GM10248 (cell line): ENCODE results near the gene DDX1.

Experiments used
- CTCF ChIA-PET: fragments of 300-600 bp; sonication (Branson Sonifier 250); formaldehyde crosslinking; extraction: SDS; loops from one replicate; lab custom pipeline; 2021; ENCODE audit warnings: antibody characterized with exemption; lab: Yijun Ruan, JAX
- POLR2A ChIA-PET: fragments of 350-650 bp; sonication (Branson Sonifier 250); formaldehyde crosslinking; extraction: SDS; loops from one replicate; lab custom pipeline; 2020; ENCODE audit warnings: antibody characterized with exemption; lab: Yijun Ruan, JAX
- DNase-seq: peaks from one replicate; pipeline ENCODE4 v3.0.0; 2012; ENCODE audit errors: extremely low spot score
- TF ChIP-seq, protein P1 (sequence below): IDR thresholded peaks from 2 replicates; pipeline ENCODE4 v1.5.1; 2012; ENCODE audit warnings: mild to moderate bottlenecking, low read depth; ENCODE audit errors: extremely low read depth, missing control alignments, control extremely low read depth

The DDX1 gene

DNA sequence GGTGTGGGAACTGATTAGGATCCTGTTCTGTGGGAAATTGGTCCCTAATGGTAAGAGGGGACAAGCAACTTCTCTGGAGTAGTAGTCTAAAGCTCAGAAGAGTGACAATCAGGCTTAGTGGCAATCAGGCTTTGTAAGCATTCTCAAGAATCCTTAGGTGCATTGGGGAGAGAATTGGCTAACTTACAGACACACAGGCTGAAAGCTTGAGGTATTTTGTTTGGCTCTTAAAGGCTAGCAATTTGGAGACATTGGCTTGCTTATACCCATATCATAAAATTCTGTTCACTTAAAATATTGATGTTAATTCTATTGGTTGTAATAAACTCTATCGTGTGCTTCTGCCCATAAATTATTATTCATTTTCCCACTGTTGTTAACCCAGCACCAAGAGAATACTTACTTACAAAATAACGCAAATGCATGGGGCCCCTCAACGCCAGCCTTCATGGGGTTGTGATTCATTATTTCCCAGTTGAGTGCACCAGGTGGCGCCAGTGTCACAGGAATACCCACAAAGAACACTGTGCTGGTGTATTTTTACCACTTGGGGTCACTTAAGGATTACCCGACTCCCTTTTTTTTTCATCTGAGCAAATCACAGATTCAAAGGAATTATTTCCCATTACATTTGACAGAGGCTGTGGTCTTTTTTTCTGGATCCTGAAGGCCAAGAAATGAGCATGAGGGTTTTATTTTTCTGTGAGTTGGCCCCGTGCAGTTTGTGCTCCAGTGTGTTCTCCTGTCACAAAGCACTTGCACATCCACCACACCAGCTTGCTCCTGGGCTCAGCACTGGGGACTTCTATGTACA, 45.5 kb downstream of the DDX1 start:
- peak; percentile 58 for DNase-seq
- ChIA-PET POLR2A (no interaction called here), CTCF (interaction anchor here (1.1 to 4.4 kb wide), 11 partner anchors 8 to 971 kb away, joined by 3 to 18 read pairs (median 4); partner anchors contain the start of gene MYCN)
- TF ChIP-seq, protein P1, sequence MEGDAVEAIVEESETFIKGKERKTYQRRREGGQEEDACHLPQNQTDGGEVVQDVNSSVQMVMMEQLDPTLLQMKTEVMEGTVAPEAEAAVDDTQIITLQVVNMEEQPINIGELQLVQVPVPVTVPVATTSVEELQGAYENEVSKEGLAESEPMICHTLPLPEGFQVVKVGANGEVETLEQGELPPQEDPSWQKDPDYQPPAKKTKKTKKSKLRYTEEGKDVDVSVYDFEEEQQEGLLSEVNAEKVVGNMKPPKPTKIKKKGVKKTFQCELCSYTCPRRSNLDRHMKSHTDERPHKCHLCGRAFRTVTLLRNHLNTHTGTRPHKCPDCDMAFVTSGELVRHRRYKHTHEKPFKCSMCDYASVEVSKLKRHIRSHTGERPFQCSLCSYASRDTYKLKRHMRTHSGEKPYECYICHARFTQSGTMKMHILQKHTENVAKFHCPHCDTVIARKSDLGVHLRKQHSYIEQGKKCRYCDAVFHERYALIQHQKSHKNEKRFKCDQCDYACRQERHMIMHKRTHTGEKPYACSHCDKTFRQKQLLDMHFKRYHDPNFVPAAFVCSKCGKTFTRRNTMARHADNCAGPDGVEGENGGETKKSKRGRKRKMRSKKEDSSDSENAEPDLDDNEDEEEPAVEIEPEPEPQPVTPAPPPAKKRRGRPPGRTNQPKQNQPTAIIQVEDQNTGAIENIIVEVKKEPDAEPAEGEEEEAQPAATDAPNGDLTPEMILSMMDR: peak; percentile 77

DNA sequence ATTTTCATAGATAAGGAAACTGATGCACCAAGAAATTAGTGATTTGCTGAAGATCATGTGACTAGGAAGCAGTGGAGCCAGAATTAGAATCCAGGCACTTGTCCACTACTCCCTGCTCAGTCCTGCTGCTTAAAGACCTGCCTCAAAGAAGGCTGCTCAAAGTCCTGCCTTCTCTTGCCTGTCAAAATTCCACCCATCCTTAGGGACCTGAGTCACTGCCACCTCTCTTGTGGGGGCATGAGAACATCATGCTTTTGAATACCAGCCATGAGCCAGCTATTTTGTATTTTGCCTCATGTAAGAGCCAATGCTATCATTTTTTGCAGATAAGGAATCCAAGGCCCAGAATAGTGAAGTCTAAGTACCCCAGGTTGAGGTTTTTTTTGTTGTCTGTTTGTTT, 47.1 kb downstream of the DDX1 start:
- CTCF ChIA-PET: interaction anchor here (1.4 to 4.4 kb wide), 3 partner anchors 10 to 970 kb away, joined by 4 to 18 read pairs (median 7); no protein-coding TSS in a partner anchor
- no peak for DNase-seq
- POLR2A ChIA-PET: no interaction called here
- TF ChIP-seq, protein P1: no peak

DNA sequence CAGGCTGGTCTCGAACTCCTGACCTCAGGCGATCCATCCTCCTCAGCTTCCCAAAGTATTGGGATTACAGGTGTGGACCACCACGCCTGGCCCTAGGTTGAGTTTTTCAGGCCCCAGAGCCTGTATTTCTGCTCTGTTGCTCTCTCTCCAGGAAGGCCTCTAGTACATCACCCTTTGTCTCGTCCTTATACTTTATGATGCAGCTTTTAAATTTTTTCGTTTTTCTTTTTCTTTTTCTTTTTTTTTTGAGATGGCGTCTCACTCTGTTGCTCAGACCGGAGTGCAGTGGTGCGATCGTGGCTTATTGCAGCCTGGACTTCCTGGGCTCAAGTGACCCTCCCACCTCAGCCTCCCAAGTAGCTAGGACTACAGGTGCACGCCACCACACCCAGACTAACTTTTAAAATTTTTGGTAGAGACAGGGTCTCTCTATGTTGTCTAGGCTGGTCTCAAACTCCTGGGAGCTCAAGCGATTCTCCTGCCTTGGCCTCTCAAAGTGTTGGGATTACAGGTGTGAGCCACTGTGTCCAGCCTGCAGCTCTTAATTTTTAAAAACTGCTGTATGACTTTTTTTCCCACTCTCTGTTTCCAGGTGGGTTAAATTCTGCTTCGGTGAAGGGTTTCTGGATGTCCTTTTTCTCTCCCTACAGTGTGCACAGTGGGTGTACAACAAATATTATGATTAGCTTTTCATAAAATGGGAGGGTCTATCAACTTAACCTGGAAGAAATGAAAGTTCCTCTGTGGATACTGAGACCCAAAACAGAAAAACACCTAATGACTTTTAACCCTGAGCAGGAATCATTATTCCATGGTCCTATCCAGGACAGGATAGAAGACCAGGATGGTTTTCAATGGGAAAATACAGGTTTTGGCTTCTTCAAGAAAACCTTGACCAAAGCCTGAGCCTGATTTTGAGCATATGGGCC, 47.9 kb downstream of the DDX1 start:
- TF ChIP-seq, protein P1: no peak

DNA sequence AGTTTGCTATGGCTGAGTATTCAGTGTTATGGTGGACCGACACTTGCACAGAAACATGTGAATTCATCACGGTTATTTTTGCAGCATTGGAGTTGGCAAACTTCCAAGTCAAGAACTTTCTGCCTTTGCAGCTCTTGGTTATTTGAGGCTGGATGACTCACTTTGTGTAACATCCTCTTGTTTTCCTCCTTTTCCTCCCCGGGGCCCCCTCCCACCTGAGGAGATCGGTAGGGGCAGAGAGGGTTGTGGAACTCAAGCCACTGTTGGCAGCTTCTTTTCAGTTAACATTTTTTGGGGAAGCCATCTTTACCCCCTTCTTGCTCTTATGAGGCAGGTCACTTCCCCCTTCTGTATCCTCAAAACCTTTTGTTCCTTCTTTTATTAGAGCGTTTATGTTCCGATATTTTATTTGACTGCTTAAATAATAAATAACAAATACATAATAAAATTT, 48.6 kb downstream of the DDX1 start:
- DNase-seq: no peak
- ChIA-PET CTCF (interaction anchor here (1.3 to 4.4 kb wide), 2 partner anchors 11 to 968 kb away, joined by 9 to 18 read pairs; no protein-coding TSS in a partner anchor), POLR2A (no interaction called here)
- TF ChIP-seq, protein P1: no peak

More for the DNA sequence above, 47.9 kb downstream of the DDX1 start:
- no peak for DNase-seq
- POLR2A ChIA-PET: no interaction called here
- CTCF ChIA-PET: interaction anchor here (1.3 to 4.4 kb wide), 2 partner anchors 11 to 969 kb away, joined by 9 to 18 read pairs; no protein-coding TSS in a partner anchor

DNA sequence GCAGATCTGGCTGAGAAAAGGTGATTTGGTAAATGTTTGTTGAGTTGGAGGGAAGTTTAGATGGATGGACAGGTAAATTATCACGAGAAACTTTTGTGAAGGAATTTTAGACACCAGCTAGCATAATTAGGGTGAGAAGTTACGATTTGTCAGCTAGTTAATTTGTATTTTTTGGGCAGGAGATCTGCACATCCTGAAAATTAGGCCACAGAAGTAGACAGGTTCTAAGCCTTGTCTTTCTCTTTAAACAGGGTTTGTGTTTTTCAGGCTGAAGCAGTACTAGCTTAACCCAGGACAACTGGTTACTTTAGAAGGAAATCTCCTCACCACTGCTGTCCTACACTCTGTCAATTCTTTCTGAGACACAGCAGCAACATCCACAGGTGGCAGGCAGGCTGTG, 49.1 kb downstream of the DDX1 start:
- no peak for DNase-seq
- ChIA-PET CTCF (interaction anchor here (1.3 to 4.4 kb wide), 2 partner anchors 12 to 968 kb away, joined by 9 to 18 read pairs; no protein-coding TSS in a partner anchor), POLR2A (no interaction called here)
- TF ChIP-seq, protein P1: no peak

DNA sequence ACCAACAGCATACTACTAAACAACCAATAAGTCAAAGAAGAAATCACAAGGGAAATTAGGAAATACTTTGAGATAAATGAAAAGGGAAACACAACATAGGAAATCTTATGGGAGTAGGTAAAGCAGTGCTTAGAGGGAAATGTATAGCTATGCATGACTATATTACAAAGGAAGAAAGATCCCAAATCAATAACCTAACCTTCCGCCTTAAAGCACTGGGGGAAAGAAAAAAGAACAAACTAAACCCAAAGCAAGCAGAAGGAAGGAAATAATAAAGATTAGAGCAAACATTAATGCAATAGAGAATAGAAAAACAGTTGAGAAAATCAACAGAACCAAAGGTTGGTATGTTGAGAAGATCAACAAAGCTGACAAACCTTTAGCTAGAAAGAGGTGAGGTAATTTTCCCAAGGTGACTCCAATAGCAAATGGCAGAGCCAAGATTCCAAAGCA, 49.9 kb downstream of the DDX1 start:
- TF ChIP-seq, protein P1: no peak
- CTCF ChIA-PET: interaction anchor here (1.1 to 1.5 kb wide), 3 partner anchors 11 to 640 kb away, joined by 3 to 4 read pairs (median 3); no protein-coding TSS in a partner anchor
- POLR2A ChIA-PET: no interaction called here
- DNase-seq: no peak
